Measurements from ENCODE around the gene TMUB1.

TMUB1 gene

DNA sequence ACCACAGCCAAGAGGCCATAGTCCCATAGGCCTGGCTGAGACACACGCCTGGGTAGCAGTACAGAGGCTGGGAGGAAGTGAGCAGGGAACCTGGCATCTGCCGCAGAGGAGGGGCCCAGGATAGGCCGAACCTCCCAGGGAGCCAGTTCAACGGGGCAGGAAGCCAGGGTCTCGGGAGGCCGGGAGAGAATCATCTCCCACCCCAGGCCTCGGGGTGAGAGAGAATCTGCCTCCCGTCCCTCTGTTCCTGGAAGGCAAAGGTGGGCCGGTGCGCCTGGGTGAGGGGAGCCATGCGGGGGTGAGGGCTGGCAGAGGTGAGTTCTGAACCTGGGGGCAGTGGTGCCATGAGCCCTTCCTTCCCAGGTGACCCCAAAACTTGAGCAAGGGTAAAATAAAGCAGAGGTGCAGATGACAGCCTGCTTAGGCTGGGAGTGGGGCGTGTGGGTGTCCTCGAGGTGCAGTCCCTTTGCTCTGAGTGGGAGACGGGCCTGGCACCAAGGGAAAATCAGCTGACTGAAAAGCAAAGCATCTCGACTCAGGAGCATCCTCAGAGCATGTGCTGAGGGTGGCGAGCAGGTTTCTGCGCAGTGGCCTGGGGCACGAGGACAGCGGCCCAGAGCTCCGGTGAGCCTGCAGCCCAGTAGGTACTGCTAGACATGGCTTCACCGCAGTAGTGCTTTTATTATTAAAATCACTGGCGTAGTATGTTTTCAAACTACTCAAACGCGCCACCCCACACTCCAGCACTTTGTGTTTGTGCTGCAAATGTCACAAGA, 18.5 kb upstream of the TMUB1 start:
- DNase-seq, result no peak

DNA sequence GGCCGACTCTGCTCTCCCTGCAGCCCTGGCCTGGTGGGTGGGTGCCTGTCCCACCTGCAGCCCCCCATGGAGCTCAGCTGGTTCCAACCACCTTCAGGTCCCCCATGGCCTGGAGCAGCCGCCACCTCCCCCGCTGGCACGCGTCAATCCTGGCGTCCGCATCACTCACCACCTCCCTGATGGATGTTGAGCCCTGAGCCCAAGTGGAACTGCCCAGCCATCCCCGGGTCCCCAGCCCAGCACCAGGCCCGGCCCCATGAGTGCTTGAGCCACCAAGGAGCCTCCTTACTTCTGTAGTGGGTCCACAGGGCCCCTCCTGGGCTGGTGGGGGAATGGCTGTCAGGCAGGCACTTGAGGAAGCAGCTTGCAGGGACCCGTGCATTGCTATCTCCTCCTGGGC, 17.6 kb upstream of the TMUB1 start:
- DNase-seq, result no peak

DNA sequence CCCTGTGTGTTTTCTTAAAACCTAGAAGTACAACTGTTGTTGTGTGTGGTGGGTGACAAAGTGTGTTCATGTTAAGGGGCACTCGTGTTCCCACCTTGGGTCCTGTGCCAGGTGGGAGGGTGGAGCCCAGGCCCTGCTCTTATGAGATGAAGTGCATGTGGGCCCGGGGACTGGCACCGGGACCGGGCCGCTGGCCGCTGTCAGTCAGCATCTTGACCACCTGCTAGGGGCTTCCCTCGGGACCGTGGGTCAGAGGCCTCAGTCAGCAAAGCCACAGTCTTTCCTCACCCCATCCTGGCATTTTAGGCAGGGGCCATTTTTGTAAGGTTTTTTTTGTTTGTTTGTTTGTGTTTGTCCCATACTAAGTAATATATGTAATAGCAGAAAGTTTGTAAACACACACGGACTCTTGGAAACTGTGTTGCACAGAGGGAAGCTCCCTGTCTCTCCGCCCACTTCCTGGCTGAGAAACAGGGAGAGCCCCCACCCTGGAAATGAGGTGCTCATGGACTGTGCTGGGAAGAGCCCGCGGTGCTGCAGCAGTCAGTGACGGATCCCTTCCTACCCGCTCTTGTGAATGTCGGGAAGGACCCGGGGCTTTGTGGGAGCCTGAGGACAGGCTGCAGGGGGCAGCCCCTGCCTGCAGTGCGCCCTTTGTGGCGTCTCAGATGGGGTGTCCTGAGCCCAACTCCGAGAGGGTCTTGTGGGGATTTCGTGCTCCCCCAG, 16.4 kb upstream of the TMUB1 start:
- no peak for DNase-seq

DNA sequence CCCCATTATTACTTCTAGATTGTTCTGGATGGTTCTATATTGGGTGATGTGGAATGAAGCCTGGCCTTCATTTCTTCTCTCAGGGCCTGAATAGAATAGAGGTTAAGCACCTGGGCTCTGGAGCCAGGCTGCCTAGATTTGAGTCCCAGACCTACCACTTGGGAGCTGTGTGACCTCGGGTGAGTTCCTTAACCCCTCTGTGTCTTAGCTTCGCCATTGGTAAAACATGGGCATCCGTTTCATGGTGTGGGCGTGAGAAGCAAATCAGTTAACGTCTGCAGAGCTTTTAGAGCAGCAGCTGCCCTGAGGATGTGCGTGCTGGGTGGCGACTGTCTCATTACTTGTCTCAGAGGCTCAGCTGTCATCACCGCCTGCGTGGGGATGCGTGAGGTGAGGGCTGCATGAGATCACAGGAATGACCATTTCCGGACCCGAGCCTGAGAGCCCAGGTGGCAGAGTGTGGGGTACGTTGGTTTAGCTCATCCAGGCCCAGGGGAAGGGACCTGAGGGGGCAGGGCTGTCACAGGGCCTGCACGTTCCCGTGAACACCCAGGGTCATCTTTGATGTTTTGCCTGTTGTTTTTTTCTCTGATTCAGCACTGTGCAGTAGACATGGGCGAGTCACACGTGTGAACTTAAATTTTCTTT, 12.7 kb upstream of the TMUB1 start:
- no peak for DNase-seq

DNA sequence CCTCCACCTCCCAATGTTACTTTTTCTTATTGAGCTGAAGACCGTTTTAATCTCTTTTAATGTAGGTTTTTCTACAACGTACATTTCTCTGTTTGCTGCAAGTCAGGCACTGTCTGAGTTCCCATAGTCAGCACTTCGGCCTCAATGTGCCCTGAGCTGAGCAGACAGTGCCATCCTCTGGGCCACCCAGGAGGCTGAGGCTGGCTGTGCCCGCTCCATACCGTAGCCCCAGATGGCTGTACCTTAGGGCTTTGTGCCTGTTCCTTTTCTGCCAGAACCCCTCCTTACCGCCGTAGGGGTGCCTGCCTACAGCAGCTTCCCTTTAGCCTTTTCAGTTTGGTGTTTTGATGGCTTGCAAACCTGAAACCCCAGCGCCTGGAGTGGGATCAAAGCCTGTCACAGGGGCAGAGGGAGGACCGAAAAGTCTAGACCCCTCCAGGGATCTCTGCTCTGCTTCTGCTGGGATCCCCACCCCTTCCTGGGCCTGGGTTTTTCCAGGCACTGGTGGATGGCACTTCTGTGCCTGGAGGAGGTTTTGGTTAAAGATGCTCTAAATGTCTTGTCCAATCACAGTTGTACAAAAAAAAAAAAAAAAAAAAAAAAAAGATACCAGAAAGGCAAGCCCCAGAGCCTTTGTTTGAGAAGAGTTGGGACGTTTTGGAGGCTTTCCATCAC, 12.0 kb upstream of the TMUB1 start:
- DNase-seq, result no peak

DNA sequence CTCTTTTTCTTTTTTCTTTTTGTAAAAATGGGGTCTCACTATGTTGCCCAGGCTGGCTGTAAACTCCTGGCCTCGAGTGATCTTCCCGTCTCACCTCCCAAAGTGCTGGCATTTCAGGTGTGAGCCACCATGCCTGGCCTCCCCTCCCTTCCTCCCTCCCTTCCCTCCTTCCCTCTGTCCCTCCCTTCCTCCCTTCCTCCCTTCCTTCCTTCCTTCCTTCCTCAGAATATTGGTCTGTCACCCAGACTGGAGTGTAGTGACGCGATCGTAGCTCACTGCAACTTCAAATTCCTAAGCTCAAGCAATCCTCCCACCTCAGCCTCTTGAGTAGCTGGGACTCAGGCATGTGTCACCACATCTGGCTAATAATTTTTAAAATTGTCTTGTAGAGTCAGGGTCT, 11.4 kb upstream of the TMUB1 start:
- no peak for DNase-seq

DNA sequence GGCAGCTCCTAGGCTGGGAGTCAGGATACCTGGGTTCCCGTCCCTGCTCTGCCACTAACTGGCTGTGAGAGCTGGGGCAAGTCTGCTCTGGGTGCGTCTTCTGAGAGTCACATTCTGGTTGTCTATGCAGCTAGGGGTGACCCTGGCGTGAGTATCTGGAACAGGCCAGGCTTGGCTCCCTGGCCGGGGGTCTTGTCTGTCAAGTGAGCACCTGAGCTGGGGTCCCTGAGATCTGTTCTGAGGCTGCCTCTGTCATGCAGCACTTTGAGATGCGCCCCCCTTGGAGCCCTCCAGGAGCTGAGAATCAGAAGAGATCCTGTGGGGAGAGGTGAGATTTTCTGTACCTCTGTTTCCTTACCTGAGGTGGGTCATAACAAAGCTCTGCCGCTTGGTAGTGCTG, 10.5 kb upstream of the TMUB1 start:
- DNase-seq, result no peak

DNA sequence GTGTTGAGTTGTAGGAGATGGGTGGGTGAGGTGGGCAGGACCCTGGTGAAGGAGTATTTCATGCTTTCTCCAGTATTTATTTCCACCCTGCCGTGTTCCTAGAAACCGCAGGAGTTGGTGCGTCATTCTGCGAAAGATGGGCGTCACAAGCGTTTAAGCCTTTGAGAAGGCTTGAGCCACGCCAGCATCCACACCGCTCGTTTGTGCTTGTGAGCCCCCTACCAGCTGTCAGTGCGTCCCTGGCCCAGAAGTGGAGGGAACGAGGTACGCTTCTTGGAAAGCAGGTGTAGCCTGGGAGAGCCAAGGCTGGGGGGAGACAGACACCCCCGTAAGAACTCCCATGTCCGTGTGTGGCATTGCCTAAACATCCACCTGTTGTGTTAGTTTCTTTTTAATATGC, 8.7 kb upstream of the TMUB1 start:
- no peak for DNase-seq

DNA sequence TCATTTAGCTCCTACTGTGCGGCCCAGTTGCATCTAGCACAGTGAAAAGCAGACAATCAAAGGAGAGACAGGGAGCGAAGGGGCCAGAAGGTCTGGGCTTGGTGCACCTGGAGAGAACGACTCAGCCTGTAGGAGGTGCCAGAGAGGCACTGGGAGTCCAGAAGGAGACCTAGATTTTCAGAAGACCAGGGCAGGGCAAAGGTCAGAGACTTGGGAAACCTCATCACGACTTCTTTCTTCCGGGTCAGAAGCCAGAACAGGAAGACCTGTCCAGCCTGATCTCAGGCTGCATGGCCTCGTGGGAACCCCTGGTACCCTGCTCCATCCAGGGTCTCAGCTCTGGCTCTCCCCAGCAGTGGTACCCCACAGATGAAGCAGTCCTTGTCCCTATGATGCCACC, 8.1 kb upstream of the TMUB1 start:
- DNase-seq, result no peak

DNA sequence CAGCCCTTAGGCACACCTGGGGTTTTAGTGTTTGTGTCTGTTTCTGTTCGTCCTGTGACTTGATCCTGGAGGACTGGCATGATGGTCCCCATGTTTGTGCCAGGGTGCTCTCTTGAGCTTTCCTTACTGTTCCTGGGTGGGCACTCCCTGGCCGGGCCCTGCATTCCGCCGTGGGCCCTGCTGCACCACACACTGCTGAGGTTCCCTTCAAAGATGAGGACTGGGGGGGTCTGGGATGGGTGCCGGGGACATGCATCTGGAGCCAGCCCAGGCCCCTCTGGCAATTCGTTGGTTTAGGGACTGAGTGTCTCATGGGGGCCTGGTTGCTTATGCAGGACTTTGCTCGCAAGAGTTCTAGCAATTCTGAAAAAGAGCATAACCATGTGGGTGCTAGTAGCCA, 7.7 kb upstream of the TMUB1 start:
- DNase-seq, result no peak

DNA sequence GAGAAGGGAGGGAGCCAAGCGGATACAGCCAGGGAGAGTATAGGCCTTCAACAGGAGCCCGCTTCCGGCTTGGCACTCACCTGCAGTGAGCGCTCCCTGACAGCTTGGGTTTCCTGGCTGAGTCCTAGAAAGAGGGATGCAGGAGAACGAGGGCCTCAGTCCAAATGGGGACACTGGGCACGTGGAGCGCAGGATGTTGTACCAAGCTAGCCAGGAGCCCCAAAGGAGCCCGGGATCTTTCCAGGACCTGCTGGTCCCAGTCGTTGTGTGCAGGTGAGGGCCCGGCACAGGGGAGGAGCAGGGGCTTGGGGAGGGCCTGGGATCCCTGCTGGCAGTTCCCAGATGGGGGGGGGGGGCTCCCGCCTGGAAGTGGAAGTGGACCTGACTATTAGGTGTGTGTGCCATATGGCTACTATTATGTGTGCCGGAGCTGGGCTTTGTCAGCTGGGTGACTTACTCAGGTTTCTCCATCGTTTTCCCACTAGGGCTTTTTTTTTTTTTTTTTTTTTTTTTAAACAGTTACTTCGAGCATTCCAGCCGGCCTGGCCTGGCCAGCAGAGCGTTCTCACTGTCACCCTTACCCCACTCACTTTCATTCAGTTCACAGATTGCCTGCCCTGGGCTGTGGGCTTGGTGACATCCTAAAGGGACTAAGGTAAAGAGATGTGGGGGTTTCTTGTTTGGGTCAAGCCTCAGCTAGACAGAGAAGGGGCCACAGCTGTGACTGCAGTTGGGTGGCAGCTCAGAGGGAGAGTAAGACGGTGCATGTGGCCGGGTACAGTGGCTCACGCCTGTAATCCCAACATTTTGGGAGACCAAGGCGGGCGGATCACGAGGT, 6.8 kb upstream of the TMUB1 start:
- no peak for DNase-seq

DNA sequence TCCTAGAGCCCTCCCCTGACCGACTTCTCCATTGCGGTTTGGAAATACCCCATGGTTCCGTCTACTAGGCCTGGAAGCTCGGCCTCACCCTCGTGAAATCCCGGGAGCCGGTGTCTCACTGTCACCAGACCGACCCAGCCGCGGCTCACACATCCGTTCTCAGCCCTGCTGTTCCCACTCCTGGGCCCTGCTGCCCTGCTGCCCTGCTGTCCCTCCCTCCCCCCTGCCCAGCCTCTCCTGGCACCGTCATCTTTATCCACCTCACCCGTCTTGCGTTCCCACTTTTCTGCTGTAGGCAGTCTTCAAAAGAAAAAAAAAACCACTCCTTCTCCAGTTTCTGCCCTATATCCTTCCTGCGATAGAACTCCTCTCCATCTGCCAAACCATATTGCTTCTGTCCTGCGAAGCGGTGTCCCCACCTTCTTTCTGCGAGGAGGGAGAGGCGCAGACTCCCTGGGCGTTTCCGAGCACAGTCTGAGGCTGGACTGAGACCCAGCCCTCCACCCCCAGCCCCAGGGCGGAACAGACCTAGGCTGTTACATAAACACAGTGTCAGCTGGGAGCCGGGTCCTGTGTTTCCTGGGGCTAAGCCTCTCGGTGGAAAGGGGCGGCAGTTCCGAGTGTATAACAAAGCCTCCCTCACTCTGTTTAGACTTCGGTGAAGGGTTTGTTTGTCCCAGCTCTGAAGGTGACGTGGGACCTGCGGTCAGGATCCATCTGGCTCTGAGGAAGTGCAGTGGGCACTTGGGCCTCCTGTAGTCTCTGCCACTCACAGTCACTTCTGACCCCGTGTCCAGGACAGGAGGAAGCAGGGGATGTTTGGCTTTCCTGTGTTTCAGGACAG, 5.8 kb upstream of the TMUB1 start:
- no peak for DNase-seq

DNA sequence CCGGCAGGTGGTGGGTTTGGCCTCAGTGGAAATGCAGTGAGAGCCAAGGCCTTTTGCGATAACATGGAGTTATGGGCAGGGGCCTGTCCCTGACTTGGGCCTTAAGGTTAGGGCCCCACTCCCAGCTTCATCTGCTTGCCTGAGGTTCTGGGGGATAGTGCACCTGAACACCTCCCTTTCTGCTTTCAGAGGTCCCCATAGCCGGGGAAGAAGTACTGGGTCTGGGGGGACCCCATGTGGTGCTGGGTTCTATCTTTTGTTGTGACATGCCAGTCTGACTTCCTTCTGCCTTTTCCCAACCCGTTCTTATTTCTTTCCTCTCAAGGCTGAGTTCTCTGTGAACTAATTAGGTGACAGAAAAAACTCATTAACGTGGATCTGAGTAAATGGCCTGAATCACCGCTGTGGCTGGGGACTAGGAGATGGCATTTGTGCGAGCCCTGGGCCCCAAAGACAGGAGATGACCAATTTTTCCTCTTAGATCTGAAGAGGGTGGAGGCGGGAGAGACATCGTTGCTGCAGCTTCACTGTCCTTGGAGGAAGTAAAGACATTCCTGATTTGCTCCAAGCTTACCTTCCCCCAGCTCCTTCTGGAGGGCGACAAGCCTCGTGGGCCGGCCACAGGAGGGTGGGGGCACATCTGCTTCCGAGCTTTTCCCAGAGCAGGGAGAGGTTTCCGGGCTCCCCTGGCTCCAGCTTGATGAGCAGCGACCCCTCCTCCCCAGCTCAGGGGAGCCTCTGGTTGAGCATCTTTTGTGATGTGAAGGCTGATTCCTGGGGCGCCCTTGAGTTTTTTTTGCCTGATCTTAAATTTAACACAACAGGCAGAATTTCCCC, 4.9 kb upstream of the TMUB1 start:
- DNase-seq, result no peak

DNA sequence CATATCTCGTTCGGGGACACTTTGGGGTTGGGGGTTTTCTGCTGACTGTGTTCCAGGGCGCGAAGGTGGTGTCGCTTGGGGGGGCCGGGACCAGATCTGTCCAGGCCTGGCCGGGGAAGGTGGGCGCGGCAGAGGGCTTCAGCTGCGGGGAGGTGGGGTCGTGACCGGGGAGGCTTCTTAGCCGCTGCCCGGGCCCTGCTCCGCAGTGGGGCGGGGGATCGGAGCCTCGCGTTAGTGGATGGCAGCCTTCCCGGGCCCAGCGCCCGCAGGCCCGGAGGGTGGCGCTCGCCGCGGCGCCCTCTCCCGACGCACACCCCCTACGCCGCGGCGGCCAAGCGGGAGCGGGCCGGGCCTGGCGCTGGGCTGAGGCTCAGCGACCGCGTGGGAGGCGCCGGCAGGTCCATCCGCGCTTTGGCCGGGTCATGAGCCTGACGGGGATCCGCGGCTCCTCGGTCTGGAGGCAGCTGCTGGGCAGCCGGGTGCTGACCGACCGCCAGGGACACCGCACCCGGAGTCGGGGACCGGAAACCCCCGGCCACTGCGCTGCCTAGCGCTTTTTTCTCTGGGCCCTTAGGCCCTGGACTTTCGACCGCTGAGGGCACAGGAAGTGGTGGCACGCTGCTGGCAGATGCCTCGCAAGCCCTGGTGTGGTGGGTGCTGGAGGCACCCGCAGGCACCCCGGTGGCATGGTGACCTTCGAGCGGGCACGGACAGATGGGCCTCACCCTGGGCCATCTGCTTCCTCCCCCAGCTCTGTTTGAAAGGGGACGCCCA, 4.1 kb upstream of the TMUB1 start:
- peak; percentile 38 for DNase-seq

DNA sequence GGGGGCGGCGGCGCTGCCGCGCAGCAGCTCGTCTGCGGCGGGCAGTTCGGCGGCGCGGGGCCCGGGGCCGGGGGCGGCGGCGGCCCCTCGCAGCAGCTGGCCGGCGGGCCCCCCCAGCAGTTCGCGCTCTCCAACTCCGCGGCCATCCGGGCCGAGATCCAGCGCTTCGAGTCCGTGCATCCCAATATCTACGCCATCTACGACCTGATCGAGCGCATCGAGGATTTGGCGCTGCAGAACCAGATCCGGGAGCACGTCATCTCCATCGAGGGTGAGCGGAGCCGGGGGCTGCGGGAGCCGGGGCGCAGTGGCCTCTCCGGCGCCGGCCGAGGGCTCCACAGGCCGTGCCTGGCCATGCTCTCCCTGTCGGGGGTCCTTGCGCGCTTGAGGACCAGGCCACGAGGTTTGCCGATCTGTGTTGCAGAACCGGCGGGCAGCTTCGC, 3.5 kb upstream of the TMUB1 start:
- peak; percentile 26 for DNase-seq

DNA sequence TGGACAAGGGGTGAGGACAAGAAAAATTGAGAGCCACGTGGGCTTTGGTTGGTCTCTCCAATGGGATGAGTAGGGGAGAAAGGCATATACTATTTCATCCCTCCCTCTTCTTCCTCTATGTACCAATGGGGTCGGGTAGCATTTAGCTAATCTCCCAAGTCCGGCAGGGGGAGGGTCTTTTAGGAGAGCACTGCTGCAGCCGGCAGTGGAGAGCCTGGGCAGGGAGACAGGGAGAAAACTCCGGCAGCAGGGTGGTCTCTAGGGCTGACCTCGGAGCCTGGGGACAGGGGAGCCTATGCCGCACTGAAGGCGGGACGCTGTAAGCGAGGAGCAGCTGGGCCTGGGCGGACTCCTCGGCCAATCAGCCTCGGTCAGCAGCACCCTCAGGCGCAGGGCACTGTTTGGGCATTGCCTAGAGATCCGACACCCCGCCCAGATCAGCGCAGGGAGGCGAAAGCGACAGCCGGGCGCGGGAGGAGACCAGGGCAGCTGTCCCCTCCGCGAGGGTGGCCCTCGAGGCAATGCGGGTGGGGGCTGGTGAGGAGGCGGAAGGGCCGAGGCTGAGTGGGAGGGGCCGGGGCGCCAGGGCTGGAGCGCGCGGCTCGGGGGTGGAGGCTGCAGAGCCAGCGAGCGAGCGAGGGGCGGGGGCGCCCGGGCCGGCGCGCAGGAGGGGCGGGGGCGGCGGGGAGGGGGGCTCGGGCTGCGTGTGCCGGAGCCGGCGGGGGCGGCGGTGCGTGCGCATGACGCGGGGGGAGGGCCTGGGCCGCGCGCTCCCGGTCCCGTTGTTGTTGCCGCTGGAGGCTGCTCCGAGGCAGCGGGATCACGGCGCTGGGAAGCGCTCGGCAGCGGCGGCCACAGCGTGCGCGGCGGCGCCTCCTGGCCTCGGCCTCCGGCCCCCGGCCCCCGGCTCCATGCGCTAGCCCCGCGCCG, 2.7 kb upstream of the TMUB1 start, which contains the start of gene AGAP3:
Gene AGAP3, plus strand, starts transcription at position 785 of the 930 bp plus-strand sequence. CDS start 267 bp downstream, outside the sequence.
- DNase-seq, result peak; percentile 45

DNA sequence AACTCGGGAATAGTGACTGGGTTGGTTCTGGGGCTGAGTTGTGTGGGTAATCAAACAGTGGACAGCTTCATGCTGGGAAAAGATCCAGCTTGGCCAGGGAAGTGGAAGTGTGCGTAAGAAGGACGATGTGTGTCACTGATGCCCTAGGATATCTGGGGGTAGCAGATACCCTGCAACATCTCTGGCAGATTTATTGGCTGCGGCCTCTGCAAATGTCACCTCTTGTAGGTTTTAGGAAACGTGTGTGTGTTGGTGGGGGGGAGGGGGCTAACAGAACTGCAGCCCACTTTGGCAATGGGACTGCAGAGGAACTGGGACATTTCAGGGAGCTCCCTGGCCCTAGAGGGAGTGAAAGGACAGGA, 2.0 kb upstream of the TMUB1 start:
- DNase-seq, result no peak

DNA sequence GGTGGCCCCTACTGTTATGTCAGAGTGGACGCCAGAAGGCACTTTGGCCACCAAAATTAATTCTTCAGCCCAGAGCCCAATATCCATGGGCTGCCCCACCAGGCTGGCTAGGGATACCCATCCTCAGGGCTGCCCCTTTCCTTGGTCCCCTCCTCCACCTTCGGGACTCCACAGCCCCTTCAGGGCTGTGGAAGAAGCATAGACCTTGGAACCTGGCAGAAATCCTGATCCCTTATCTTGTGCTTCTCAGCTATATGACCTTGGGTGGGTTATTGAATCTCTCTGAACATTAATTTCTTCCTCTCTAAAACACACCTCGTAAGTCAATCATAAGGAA, 499 bp upstream of the TMUB1 start:
- DNase-seq, result no peak
